Stimulated activated CD4-positive, alpha-beta T cell treated with anti-CD3 and anti-CD28 coated beads, Interleukin-12 subunit alpha, Interleukin-12 subunit beta, amount 100 ng/mL, for 4 hours (primary cell): ENCODE measurements around the gene EDEM3.
A peak's percentile ranks its signal among the peaks of the same experiment; 100 is the strongest.

Source experiments
- DNase-seq: peaks from one replicate; pipeline ENCODE4 v3.0.0-alpha.2; 2020

The EDEM3 gene

DNA sequence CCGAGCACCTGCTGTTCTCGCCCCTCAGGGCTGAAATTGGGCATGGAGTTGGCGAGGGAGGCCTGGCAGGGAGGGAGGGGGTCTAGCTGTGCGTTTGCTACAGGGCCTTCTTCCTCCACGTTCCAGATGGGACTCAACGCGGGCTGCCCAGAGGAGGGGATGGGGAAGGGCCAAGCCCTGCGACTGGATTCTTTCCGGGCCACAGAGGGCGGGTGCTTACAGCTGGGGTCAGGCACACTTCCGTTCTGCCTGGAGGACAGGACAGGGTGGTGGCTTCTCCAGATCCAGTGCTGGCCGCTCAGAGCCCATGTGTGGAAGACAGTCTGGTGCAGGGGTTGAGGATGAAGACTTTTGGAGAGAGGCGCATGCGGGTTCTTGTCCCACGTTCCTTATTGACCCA lies 90.0 kb downstream of the EDEM3 start:
- no peak for DNase-seq

DNA sequence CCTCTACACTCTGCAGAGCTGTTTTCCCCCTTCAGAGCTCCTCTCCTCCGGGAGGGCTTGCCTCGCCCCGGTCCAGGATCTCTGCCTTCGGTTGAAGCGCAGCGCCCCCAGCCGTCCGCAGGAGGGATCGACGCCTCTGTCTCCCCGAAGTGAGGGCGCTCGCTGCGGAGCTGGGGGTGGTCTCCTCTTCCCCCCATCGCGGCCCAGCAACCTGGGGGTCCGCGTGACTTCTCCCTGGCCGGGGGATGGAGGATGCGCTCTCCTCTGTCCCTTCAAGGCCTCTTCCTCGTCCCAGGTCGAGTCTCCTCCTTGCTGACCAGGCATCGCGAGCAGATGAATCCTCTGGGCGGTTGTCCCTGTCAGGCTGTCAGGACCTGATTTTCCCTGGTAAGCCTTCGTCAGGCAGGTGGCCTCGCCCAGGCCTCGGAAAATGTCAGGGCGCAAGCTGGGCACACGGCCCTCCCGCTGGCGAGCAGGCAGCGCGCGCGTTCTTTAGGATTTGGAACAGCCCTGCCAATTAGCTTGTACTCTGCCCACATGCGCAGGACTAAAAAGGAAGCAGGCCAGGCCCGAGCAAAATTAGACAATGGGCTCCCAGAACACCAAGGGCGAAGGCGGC lies 90.5 kb downstream of the EDEM3 start:
- DNase-seq, result peak; percentile 5

DNA sequence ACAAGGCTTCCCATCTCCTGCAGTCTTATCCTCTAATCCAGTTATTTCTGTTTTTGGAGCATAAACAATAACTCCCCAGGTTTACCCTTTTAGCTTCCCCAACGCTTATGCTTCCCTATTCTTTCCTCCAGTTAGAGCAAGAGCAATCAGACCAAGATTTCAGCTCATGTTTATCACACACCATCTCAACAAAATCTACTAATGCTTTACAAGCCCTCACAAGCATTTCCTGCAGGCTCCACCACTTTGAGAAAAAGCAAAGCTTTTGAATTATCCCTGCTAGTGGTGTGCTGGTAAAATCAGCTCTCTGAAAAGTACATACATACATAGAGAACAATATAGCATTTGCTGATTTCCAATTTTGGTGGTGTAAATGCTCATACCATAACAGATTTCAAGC lies 92.9 kb downstream of the EDEM3 start:
- no peak for DNase-seq

DNA sequence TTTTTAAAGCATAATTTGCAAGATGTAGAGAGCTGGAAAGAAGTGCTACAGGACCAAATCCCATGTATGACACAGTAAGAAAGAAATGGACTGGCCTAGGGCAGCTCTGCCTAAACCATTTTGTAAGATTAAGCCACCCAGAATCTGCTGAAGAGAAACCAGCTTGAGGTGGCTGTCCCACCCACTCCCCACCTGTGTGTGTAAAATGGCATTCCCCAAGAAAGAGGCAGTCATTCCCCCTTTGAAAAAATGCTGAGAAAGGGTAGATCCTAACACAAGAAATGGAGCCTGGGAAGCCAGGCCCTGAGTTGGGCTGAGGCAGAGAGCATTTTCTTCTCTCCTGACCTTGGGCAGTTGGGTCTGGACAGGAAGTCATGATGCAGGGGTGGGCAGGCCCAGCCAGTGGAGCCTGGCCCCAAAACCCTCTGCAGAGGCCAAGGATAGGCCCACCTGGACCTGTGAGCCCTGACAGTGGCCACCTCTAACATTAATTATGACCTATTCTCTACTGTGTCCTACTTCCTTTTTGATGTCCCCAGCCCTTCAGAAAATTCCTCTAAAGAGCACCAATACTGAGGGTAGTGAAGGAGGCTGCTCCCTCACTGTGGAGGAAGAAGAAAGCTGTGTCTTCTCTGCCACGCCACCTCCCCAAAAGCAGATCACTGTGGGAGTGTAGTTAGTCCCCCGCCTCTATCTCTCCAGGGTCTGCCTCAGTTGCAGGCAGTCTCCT lies 94.0 kb downstream of the EDEM3 start:
- no peak for DNase-seq

DNA sequence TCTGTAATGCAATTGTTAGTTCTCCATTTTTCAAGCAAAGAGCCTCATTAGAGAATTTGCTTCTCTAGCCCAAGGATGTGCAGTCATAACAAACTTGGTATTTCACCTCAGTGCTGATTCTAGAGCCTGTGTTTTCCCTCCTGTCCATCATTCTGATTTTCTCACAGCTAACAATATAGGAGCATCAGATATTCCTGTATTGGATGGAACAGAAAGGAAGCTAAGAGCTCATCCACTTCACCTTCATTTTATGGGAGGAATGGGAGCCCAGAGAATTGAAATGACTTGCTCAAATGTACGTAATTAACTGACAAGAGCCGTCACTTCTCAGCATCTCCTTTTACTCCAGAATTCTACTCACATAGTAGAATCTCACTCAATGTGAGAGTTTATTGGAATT lies 96.6 kb downstream of the EDEM3 start:
- no peak for DNase-seq

DNA sequence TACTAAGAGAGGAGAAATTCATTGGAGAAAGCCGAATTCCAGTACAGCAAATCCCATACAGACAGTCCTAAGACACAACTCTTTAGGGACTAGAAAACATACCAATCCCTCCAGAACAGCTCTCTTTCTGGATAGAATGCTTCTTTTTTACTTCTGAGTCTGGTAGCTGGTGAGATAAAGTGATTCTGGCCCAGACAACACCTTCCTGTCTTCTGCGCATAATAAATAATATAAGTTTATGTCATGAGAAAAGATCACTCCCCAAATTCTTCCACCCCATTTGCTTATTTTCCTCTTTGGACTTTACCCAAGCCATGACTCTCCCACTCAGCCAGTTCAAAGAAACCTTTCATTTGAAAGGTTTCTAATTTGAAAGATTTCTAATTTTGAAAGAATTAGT lies 98.4 kb downstream of the EDEM3 start:
- no peak for DNase-seq

DNA sequence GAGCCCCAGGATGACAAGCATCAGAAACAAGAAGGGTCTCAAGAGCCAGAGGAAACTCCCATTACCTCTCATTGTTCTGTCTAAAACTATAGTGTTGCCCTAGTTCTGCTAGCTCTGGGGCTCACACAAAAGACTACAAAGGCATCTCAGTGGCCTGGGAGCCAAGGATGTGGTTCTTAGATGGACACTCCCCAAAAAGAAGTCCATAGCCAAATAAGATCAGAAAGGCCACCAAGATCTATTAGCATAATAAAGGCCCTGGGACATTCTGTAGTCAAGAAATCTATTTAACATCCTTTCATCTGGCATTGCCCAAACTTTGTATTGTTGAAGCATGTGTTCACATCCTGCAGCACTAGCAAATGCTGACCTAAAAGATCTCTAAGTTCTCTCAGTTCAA lies 99.5 kb downstream of the EDEM3 start:
- no peak for DNase-seq

DNA sequence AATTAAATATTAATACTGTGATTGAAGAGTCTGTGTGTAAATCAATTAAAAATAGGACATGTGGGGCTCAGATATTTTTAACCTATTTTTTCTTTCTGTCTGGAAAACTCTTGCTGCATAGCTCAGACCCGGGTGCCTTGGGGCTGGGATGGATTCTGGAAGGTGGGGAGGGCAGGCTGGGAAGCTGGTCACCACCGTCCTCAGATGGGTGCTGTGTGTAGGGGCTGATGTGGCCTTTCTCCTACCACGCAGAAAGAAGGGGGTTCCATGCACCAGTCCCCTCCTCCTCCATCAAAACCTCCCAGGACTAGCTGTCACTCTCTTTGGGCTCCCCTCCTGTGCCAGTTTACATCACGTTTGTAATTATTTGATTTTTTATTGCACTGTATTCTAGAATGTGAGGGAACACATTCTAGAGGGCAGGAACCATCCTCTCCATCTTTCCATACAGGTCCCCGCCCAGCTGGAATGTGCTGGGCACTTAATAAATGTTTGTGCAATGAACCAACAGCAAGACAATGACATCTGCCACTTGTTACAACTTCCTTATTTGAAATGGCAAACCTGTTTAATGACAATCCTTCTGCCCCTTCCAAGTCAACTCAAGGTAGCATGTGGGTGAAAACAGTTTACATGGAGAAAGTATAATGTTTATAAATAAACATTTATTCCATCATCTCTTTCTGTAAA lies 104.3 kb downstream of the EDEM3 start:
- DNase-seq, result no peak

DNA sequence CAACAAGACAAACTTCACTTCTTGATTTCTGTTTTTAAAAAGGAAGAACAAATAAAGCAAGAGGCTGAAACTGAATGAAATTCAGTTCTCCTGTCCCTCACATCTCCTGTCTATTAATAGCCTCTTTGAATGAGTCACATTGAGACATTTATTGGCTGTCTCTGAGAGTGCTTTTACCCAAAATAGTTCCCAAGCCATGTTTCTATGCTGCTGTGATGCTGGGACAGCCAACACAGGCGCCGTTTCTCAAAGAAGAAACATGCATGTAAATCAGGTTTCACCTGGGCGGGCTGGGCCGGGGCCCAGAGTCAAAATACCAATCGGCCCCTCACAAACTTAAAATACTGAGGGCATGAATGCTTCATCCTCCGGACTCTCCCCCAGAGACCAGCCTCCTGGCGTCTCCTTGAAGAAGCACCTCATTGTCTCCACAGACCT lies 105.2 kb downstream of the EDEM3 start:
- no peak for DNase-seq

DNA sequence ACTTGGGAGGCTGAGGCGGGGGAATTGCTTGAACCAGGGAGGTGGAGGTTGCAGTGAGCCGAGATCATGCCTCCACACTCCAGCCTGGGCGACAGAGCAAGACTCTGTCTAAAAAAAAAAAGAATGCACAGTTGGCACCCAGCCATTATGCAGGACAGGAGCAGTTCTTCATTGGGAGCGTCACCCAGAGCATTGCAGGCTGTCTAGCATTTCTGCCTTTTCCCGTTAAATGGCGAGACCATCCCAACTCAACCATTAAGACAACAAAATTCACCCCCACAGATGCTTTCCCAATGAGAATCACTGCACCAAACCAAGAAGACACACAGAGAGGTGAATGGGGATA lies 105.8 kb downstream of the EDEM3 start:
- no peak for DNase-seq

DNA sequence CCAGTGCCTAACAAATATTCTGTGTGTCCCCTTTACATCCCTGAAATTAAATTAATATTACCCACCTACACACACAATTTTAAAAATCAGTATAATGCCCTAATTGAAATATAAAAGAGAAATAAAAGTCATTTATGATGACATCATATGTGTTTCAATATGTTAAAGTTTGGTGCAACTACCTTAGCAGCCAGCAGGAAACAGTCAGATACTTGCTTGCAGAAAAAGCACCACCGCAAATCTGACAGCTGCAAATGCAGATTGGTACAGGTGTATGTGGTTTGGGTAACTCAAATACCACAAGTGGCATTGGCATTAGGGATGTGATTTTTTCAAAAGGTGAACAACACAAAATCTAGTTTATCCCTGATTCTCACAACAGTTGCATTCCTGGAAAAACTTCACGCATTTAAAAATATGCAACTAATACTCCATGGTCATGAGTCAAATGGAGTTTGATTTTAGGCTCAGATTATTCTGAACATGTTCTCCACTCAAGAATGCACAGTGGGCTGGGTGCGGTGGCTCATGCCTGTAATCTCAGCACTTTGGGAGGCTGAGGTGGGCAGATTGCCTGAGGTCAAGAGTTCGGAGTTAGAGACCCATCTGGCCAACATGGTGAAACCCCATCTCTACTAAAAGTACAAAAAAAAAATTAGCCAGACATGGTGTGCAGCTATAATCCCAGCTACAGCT lies 106.3 kb downstream of the EDEM3 start:
- no peak for DNase-seq

DNA sequence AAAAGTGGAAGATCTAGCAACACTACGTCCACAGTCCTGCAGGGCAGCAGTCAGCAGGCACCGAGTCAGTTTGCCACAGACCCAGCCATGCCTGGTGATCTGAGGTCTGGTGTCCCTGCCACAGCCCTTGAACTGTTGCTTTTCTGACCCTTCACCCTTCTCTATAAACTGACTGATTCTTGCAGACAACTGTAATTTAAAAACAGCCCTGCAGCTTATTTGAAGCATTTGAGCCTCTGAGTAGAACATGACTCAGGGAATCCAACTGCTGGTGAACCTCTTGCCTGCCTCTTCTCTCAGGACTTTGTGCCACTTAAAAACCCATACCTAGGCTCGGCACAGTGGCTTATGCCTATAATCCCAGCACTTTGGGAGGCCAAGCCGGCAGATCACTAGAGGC lies 107.2 kb downstream of the EDEM3 start:
- DNase-seq, result no peak

DNA sequence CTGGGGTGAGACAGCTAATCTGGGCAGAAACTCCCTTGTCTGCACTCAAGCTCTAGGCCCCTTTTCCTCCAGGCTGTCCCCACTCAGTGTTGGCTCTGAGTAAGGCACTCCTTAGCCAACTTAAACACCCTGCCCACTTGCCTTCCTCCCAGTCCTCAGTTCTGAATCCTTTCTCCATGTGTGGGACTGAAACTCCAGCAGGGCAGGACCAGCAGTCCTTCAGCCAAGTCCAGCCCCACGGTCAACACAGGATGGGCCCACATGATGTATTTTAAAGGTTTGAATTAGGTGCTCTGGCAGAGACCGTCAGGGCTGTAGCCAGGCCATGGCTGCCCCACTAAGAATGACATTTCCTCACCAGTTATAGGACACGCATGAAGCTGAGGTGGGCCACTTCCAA lies 107.8 kb downstream of the EDEM3 start:
- DNase-seq, result no peak

DNA sequence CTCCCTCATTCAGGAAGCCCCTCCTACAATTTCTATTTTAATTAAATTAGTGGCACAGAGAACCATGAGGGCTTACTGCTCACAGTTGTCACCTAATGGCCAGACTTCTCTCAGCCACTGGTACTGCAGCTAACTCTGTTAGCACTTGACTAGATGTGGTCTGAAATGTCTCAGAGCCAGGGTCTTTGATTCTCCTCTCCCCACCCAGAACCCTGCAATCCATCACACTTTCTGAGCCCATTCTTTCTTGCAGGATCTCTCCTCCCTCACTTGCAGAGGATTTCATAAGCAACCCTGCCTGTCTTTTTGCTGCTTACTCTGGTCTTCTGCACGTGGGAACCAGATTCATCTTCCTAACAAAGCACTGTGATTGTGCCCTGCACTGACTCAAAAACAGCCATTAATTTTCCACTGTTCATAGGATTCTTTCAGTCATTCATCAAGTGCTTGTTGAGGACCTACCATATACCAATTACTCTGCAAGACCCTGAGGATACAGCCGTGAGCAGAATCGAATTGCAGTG lies 108.4 kb downstream of the EDEM3 start:
- DNase-seq, result no peak

DNA sequence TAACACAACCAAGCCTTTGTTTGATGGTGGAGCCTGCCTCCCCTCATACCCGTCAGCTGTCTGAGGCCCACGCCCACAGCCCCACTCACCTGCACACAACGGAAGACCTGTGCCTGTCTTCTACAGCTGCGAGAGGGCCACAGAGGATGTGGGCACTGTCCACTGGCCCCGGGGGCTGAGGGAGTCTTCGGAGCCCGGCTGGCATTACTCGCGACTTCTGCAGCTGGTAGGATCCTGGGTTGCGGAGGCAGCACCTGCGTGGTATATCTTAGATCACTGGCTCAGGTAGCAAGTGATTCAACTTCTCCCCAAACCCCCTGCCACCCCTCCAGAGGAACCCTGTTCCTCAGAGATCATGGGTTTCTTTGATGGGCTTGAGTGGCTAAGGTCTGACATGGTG lies 109.9 kb downstream of the EDEM3 start:
- no peak for DNase-seq

DNA sequence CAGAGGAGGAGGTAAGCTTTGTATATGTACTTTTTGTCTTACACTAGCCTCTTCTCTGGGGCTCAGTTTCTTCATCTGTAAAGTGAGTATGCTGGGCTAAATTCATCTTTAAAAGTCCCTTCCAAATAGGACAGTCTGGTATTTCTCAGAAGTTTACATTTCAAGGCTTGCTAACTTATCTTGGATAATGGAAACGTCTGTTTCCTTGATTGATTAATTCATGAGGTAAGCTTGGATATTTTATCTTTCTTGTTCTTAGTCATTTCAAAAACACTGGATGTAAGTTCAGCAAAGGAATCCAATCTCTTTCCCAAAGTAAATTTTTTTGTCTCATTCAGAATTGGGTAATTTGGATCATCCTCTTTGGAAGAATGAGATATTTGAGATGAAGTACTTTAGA lies 111.0 kb downstream of the EDEM3 start:
- no peak for DNase-seq

DNA sequence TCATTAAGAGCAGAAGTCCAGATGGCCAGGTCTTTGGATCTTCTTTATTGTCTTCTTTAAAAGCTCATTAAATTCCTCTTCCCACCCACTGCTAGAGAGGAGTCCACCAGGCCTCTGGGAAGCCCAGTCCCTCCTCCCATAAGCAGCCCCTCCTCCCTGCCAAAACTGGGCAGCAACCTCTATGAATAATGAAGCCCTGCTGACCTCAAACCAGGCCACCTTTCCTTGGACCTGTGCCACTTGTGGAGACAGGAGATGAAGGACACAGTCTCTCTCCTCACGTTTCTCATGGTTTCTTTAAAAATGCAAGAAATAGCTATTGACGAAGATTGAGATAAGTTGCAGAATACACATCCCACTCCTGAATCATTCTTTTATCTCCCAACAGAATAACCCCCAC lies 112.8 kb downstream of the EDEM3 start:
- no peak for DNase-seq

DNA sequence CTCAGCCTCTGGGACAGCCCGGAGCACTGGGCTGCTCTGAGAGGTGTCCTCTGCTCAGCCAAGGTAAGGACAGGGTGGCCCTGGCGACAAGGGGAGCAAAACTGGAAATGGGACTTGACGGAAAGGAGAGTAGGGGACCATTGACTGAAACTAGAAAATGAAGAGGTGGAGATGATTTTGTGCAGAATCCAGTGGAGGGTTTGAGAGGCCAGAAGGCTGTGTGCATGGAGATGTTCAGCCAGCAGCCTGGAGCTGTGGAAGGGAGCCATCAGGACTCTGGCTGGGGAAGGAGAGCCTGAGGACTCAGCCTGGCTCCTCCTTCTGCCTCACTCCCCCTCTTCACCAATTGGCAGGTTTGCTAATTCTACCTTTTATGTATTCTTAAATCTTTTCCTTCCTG lies 114.2 kb downstream of the EDEM3 start:
- DNase-seq, result no peak
